HCT116 (cell line): ENCODE results near the gene LMBRD1. TPM values are rescaled to one million over a fixed set of nuclear protein-coding genes. Genes with fewer than 3 reads are reported as not detected.

ENCODE experiments used
- ATAC-seq: fragments of 200-7000 bp; cut with Tn5 transposase; 2 replicates; pipeline ENCODE4 v1.9.1; 2020; ENCODE audit warnings: mild to moderate bottlenecking, moderate library complexity
- BruUV-seq: library from RNA; stranded (reverse); fragments of 400-500 nt; replicated peaks from 2 replicates; lab custom pipeline; 2021; lab: Mats Ljungman, UMichigan
- CTCF ChIA-PET: fragments of 300-600 bp; sonication (Branson Sonifier 250); formaldehyde crosslinking; loops from one replicate; lab custom pipeline; 2021; ENCODE audit warnings: antibody characterized with exemption; lab: Charles Lee
- POLR2A ChIA-PET: fragments of 300-600, 350-600 bp; sonication (Branson Sonifier 250); formaldehyde crosslinking; loops from one replicate; lab custom pipeline; 2021; ENCODE audit warnings: antibody characterized with exemption; lab: Charles Lee
- RAD21 ChIA-PET, 2 experiments: fragments of 300-600 bp; sonication (Branson Sonifier 250); formaldehyde crosslinking; loops; one replicate each; lab custom pipeline; 2023; ENCODE audit warnings: low total read pairs in 2 of 2; ENCODE audit not compliant: uncharacterized antibody in 2 of 2, unreplicated experiment in 2 of 2, low non-redundant PET in 1 of 2; lab: Charles Lee
- DNase-seq: peaks from one replicate; pipeline ENCODE4 v3.0.0-alpha.2; 2010; ENCODE audit warnings: low read depth, low spot score
- H2AFZ ChIP-seq: fragments of 200-600 bp; shearing (Covaris generic), sonication (generic); 2 replicates; pipeline ENCODE4 v1.6.1; 2017; ENCODE audit warnings: low read depth, mixed run types, mixed read lengths, antibody characterized with exemption, low read length; ENCODE audit not compliant: poor library complexity, severe bottlenecking
- H3K27ac ChIP-seq: 2 replicates; pipeline ENCODE4 v1.5.1; 2012; ENCODE audit warnings: low read depth, low read length
- H3K27me3 ChIP-seq: fragments of 200-600 bp; sonication (generic); 2 replicates; pipeline ENCODE4 v1.6.1; 2016; ENCODE audit warnings: mixed run types, low read length, mixed read lengths; ENCODE audit not compliant: insufficient read depth
- H3K36me3 ChIP-seq, 2 experiments: fragments of 200-500 bp in 1 of 2; fragments of 200-600 bp in 1 of 2; sonication (Bioruptor generic) in 1 of 2; sonication (generic) in 1 of 2; 2 replicates each; pipeline versions ENCODE4 v1.5.1 to v1.6.1; 2014 to 2016; ENCODE audit warnings: low read length in 2 of 2, inconsistent platforms in 1 of 2, mixed read lengths in 1 of 2, mixed run types in 1 of 2; ENCODE audit not compliant: insufficient read depth in 2 of 2, control insufficient read depth in 1 of 2
- H3K4me1 ChIP-seq, 2 experiments: fragments of 200-600 bp in 1 of 2; sonication (generic) in 1 of 2; 2 replicates each; pipeline versions ENCODE4 v1.5.1 to v1.6.1; 2012 to 2017; ENCODE audit warnings: low read length in 2 of 2, inconsistent platforms in 1 of 2, mild to moderate bottlenecking in 1 of 2, mixed read lengths in 1 of 2, mixed run types in 1 of 2, moderate library complexity in 1 of 2; ENCODE audit not compliant: insufficient read depth in 2 of 2, control insufficient read depth in 1 of 2
- H3K4me2 ChIP-seq: fragments of 200-600 bp; sonication (generic); 2 replicates; pipeline ENCODE4 v1.6.1; 2017; ENCODE audit warnings: mixed run types, low read length, mixed read lengths
- H3K4me3 ChIP-seq, 2 experiments: fragments of 200-600 bp in 1 of 2; sonication (generic) in 1 of 2; replicated peaks in 1 of 2; 2 replicates each; pipeline ENCODE4 v1.5.1; 2011 to 2016; ENCODE audit warnings: low read length in 2 of 2, control low read depth in 1 of 2, low read depth in 1 of 2, mild to moderate bottlenecking in 1 of 2, mixed read lengths in 1 of 2, mixed run types in 1 of 2
- H3K79me2 ChIP-seq: fragments of 200-600 bp; sonication (generic); 2 replicates; pipeline ENCODE4 v1.6.1; 2017; ENCODE audit warnings: mild to moderate bottlenecking, mixed run types, low read length, moderate library complexity, mixed read lengths; ENCODE audit not compliant: insufficient read depth
- H3K9ac ChIP-seq: fragments of 200-600 bp; sonication (generic); 2 replicates; pipeline ENCODE4 v1.6.1; 2016; ENCODE audit warnings: low read length, mixed read lengths
- H3K9me2 ChIP-seq: fragments of 200-600 bp; sonication (generic), shearing (Covaris generic); 2 replicates; pipeline ENCODE4 v1.6.1; 2017; ENCODE audit warnings: mixed run types, mild to moderate bottlenecking, moderate library complexity; ENCODE audit not compliant: insufficient read depth
- H3K9me3 ChIP-seq, 2 experiments: fragments of 200-500 bp in 1 of 2; fragments of 200-600 bp in 1 of 2; sonication (Bioruptor generic) in 1 of 2; sonication (generic) in 1 of 2; 2 replicates each; pipeline ENCODE4 v1.6.1; 2014 to 2017; ENCODE audit warnings: low read length in 2 of 2, mixed read lengths in 2 of 2, inconsistent platforms in 1 of 2, low read depth in 1 of 2, mild to moderate bottlenecking in 1 of 2, mixed run types in 1 of 2, moderate library complexity in 1 of 2; ENCODE audit not compliant: control insufficient read depth in 1 of 2, insufficient read depth in 1 of 2
- H4K20me1 ChIP-seq: fragments of 200-600 bp; sonication (generic), shearing (Covaris generic); 2 replicates; pipeline ENCODE4 v1.6.1; 2017; ENCODE audit warnings: mixed run types, mild to moderate bottlenecking, moderate library complexity; ENCODE audit not compliant: insufficient read depth
- CTCF ChIP-seq, 3 experiments: fragments of 200-600 bp in 1 of 3; sonication (generic) in 1 of 3; IDR thresholded peaks in 2 of 3; conservative IDR thresholded peaks in 1 of 3; 2 replicates each; pipeline ENCODE4 v1.5.1; 2012 to 2017; ENCODE audit warnings: low read depth in 2 of 3, low read length in 2 of 3, antibody characterized with exemption in 1 of 3, borderline replicate concordance in 1 of 3, control low read depth in 1 of 3, mild to moderate bottlenecking in 1 of 3, mixed read lengths in 1 of 3, mixed run types in 1 of 3, moderate library complexity in 1 of 3; ENCODE audit not compliant: insufficient read depth in 1 of 3
- EZH2 ChIP-seq: fragments of 200-600 bp; sonication (generic); IDR thresholded peaks from 2 replicates; pipeline ENCODE4 v1.6.1; 2017; ENCODE audit warnings: antibody characterized with exemption, mixed run types
- EZH2phosphoT487 ChIP-seq: fragments of 200-600 bp; IDR thresholded peaks from 2 replicates; pipeline ENCODE4 v1.6.1; 2018; ENCODE audit warnings: antibody characterized with exemption, borderline replicate concordance
- POLR2AphosphoS5 ChIP-seq: IDR thresholded peaks from 2 replicates; pipeline ENCODE4 v1.6.1; 2011; ENCODE audit warnings: mild to moderate bottlenecking, low read depth, low read length, moderate library complexity
- RAD21 ChIP-seq: IDR thresholded peaks from 2 replicates; pipeline ENCODE4 v1.6.1; 2012; ENCODE audit warnings: low read depth, mild to moderate bottlenecking
- SIN3A ChIP-seq: IDR thresholded peaks from 2 replicates; pipeline ENCODE4 v1.6.1; 2012; ENCODE audit warnings: low read depth
- YY1 ChIP-seq: IDR thresholded peaks from 2 replicates; pipeline ENCODE4 v1.6.1; 2011; ENCODE audit warnings: low read length, low read depth, moderate library complexity, mild to moderate bottlenecking; ENCODE audit not compliant: insufficient replicate concordance; ENCODE audit errors: extremely low read depth
- ZFX ChIP-seq: fragments of 450-650 bp; IDR thresholded peaks from 2 replicates; pipeline ENCODE4 v1.6.1; 2017
- intact Hi-C: fragments of 100-400 bp; cut with micrococcal nuclease; formaldehyde crosslinking; loops from 2 replicates; pipeline ENCODE4 v1.10.0; 2022
- total RNA-seq: library from RNA; stranded (reverse); gene quantifications from one replicate; pipeline ENCODE4 v1.2.1, GENCODE V29; 2021; ENCODE audit not compliant: unreplicated experiment
- TF ChIP-seq, protein P1 (sequence below): IDR thresholded peaks from 2 replicates; pipeline ENCODE4 v1.6.1; 2012

The LMBRD1 gene
- total RNA-seq, 1 experiment from 2014 or later, result 11.9 TPM

GRCh38 chr6:69812746-69813427 lies 16.1 kb upstream of the LMBRD1 start:
- RAD21 ChIA-PET, result no interaction called here
- Histone ChIP-seq H3K4me2 (no peak overlapping the region), H3K4me3 (no peak overlapping the region), H3K79me2 (no peaks in the 10 kb centered on the region), H3K9ac (no peak overlapping the region), H3K27me3 (no peaks in the 10 kb centered on the region; the same call in 1 of the 2 replicates), H2AFZ (no peak overlapping the region), H3K4me1 (no peaks in the 10 kb centered on the region), H3K9me2 (no peaks in the 10 kb centered on the region), H3K9me3 (no peaks in the 10 kb centered on the region), H3K36me3 (no peaks in the 10 kb centered on the region)
- BruUV-seq, result no TSS peak
- no peak for ATAC-seq
- CTCF ChIA-PET, result no interaction called here
- intact Hi-C loops, result no loop called here
- TF ChIP-seq SIN3A (no peak), CTCF (IDR thresholded peaks at IDR 0.05 in 2 of 3, conservative IDR thresholded peaks at IDR 0.05 in 1 of 3; ENCODE audit: borderline replicate concordance in 1 of 3, insufficient read depth in 1 of 3, low read depth in 2 of 3, low read length in 2 of 3) (no peak), RAD21 (no peak), YY1 (no peak), ZFX (no peak), POLR2AphosphoS5 (no peak), EZH2 (no peak), EZH2phosphoT487 (no peak)
- TF ChIP-seq, protein P1, sequence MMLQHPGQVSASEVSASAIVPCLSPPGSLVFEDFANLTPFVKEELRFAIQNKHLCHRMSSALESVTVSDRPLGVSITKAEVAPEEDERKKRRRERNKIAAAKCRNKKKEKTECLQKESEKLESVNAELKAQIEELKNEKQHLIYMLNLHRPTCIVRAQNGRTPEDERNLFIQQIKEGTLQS, result no peak
- TF ChIP-seq, all 23 proteins: peak for 0
- Histone ChIP-seq H4K20me1 (no peaks in the 10 kb centered on the region; the same call in 1 of the 2 replicates), H3K27ac (no peak overlapping the region)
- no peak for DNase-seq
- POLR2A ChIA-PET, result no interaction called here
